ENCODE data around the gene KEAP1.
A peak's percentile ranks its signal among the peaks of the same experiment; 100 is the strongest.
"Not testable (repeated sequence)": the region's sequence is repeated elsewhere in the genome, so short reads cannot be mapped to it uniquely, and the experiment has no call there.

Gene KEAP1

GRCh38 chr19:10543420-10544241 lies 40.5 kb upstream of the KEAP1 start, which contains the start of gene ATG4D:
Gene ATG4D (plus strand): TSS chr19:10543904. CDS start chr19:10544091, 187 bp downstream.
- Histone ChIP-seq H3K36me3 (ENCODE audit: insufficient read depth, low read length) (peaks cover 10% of the 10 kb centered on the region), H3K27me3 (ENCODE audit: control insufficient read depth in 1 of 2, insufficient read depth in 2 of 2, low read length in 2 of 2) (no peaks in the 10 kb centered on the region), H3K9ac (ENCODE audit: low read length) (peak within 1 kb of the TSS; percentile 50), H3K4me1 (ENCODE audit: insufficient read depth, low read length) (peaks cover 16% of the 10 kb centered on the region), H3K4me3 (ENCODE audit: low read depth in 1 of 2, low read length in 2 of 2) (peak within 1 kb of the TSS; percentile 83 to 97), H3K27ac (ENCODE audit: low read depth, low read length) (peak within 1 kb of the TSS; percentile 90), H3K9me3 (ENCODE audit: low read length) (no peaks in the 10 kb centered on the region)

- H3K9ac ChIP-seq (ENCODE audit: low read length): no peak overlapping the region
- H3K27me3 ChIP-seq (ENCODE audit: control insufficient read depth in 1 of 2, insufficient read depth in 2 of 2, low read length in 2 of 2): no peaks in the 10 kb centered on the region
- H3K4me3 ChIP-seq (ENCODE audit: low read depth in 1 of 2, low read length in 2 of 2): peak overlapping the region; percentile 83 to 97
- peaks cover 4% of the 10 kb centered on the region for H3K36me3 ChIP-seq (ENCODE audit: insufficient read depth, low read length)
- no peak overlapping the region for H3K27ac ChIP-seq (ENCODE audit: low read depth, low read length)
- no peaks in the 10 kb centered on the region for H3K9me3 ChIP-seq (ENCODE audit: low read length)
- H3K4me1 ChIP-seq (ENCODE audit: insufficient read depth, low read length): peaks cover 16% of the 10 kb centered on the region
Measured at GRCh38 chr19:10543059-10543419, 39.9 kb upstream of the KEAP1 start.

GRCh38 chr19:10539016-10539415 lies 35.9 kb upstream of the KEAP1 start:
- H3K27ac ChIP-seq (ENCODE audit: low read depth, low read length); H3K36me3 ChIP-seq (ENCODE audit: insufficient read depth, low read length); H3K4me3 ChIP-seq (ENCODE audit: low read depth in 1 of 2, low read length in 2 of 2); H3K9ac ChIP-seq (ENCODE audit: low read length); H3K9me3 ChIP-seq (ENCODE audit: low read length); H3K27me3 ChIP-seq (ENCODE audit: control insufficient read depth in 1 of 2, insufficient read depth in 2 of 2, low read length in 2 of 2); H3K4me1 ChIP-seq (ENCODE audit: insufficient read depth, low read length): not testable (repeated sequence)

GRCh38 chr19:10538204-10538983 lies 35.2 kb upstream of the KEAP1 start:
- Histone ChIP-seq H3K4me3 (ENCODE audit: low read depth in 1 of 2, low read length in 2 of 2) (no peak overlapping the region), H3K9me3 (ENCODE audit: low read length) (no peaks in the 10 kb centered on the region), H3K4me1 (ENCODE audit: insufficient read depth, low read length) (peaks cover 5% of the 10 kb centered on the region)

GRCh38 chr19:10537668-10538067 lies 34.5 kb upstream of the KEAP1 start:
- Histone ChIP-seq H3K9me3 (ENCODE audit: low read length) (no peaks in the 10 kb centered on the region), H3K27ac (ENCODE audit: low read depth, low read length) (no peak overlapping the region), H3K9ac (ENCODE audit: low read length) (no peak overlapping the region), H3K4me1 (ENCODE audit: insufficient read depth, low read length) (no peaks in the 10 kb centered on the region), H3K36me3 (ENCODE audit: insufficient read depth, low read length) (no peaks in the 10 kb centered on the region), H3K27me3 (ENCODE audit: control insufficient read depth in 1 of 2, insufficient read depth in 2 of 2, low read length in 2 of 2) (no peaks in the 10 kb centered on the region), H3K4me3 (ENCODE audit: low read depth in 1 of 2, low read length in 2 of 2) (no peak overlapping the region)

More at GRCh38 chr19:10538204-10538983, 35.2 kb upstream of the KEAP1 start:
- no peaks in the 10 kb centered on the region for H3K27me3 ChIP-seq (ENCODE audit: control insufficient read depth in 1 of 2, insufficient read depth in 2 of 2, low read length in 2 of 2)
- no peaks in the 10 kb centered on the region for H3K36me3 ChIP-seq (ENCODE audit: insufficient read depth, low read length)
- no peak overlapping the region for H3K27ac ChIP-seq (ENCODE audit: low read depth, low read length)
- no peak overlapping the region for H3K9ac ChIP-seq (ENCODE audit: low read length)

GRCh38 chr19:10535613-10536012 lies 32.5 kb upstream of the KEAP1 start:
- H3K4me1 ChIP-seq (ENCODE audit: insufficient read depth, low read length): no peaks in the 10 kb centered on the region
- no peaks in the 10 kb centered on the region for H3K9me3 ChIP-seq (ENCODE audit: low read length)
- no peak overlapping the region for H3K27ac ChIP-seq (ENCODE audit: low read depth, low read length)
- H3K4me3 ChIP-seq (ENCODE audit: low read depth in 1 of 2, low read length in 2 of 2): no peak overlapping the region
- no peaks in the 10 kb centered on the region for H3K27me3 ChIP-seq (ENCODE audit: control insufficient read depth in 1 of 2, insufficient read depth in 2 of 2, low read length in 2 of 2)
- no peak overlapping the region for H3K9ac ChIP-seq (ENCODE audit: low read length)
- no peaks in the 10 kb centered on the region for H3K36me3 ChIP-seq (ENCODE audit: insufficient read depth, low read length)

GRCh38 chr19:10533646-10534386 lies 30.7 kb upstream of the KEAP1 start:
- no peak overlapping the region for H3K9ac ChIP-seq (ENCODE audit: low read length)
- H3K4me3 ChIP-seq (ENCODE audit: low read depth in 1 of 2, low read length in 2 of 2): no peak overlapping the region
- H3K27me3 ChIP-seq (ENCODE audit: control insufficient read depth in 1 of 2, insufficient read depth in 2 of 2, low read length in 2 of 2): no peaks in the 10 kb centered on the region
- H3K36me3 ChIP-seq (ENCODE audit: insufficient read depth, low read length): no peaks in the 10 kb centered on the region
- no peaks in the 10 kb centered on the region for H3K4me1 ChIP-seq (ENCODE audit: insufficient read depth, low read length)
- no peaks in the 10 kb centered on the region for H3K9me3 ChIP-seq (ENCODE audit: low read length)
- H3K27ac ChIP-seq (ENCODE audit: low read depth, low read length): no peak overlapping the region

- no peak overlapping the region for H3K27ac ChIP-seq (ENCODE audit: low read depth, low read length)
- no peaks in the 10 kb centered on the region for H3K4me1 ChIP-seq (ENCODE audit: insufficient read depth, low read length)
- no peaks in the 10 kb centered on the region for H3K27me3 ChIP-seq (ENCODE audit: control insufficient read depth in 1 of 2, insufficient read depth in 2 of 2, low read length in 2 of 2)
- no peaks in the 10 kb centered on the region for H3K9me3 ChIP-seq (ENCODE audit: low read length)
- no peak overlapping the region for H3K9ac ChIP-seq (ENCODE audit: low read length)
- H3K4me3 ChIP-seq (ENCODE audit: low read depth in 1 of 2, low read length in 2 of 2): no peak overlapping the region
- no peaks in the 10 kb centered on the region for H3K36me3 ChIP-seq (ENCODE audit: insufficient read depth, low read length)
Measured at GRCh38 chr19:10532457-10532856, 29.3 kb upstream of the KEAP1 start.

GRCh38 chr19:10526887-10527286 lies 23.7 kb upstream of the KEAP1 start:
- H3K9ac ChIP-seq (ENCODE audit: low read length); H3K4me3 ChIP-seq (ENCODE audit: low read depth in 1 of 2, low read length in 2 of 2); H3K9me3 ChIP-seq (ENCODE audit: low read length); H3K36me3 ChIP-seq (ENCODE audit: insufficient read depth, low read length); H3K27me3 ChIP-seq (ENCODE audit: control insufficient read depth in 1 of 2, insufficient read depth in 2 of 2, low read length in 2 of 2); H3K4me1 ChIP-seq (ENCODE audit: insufficient read depth, low read length); H3K27ac ChIP-seq (ENCODE audit: low read depth, low read length): not testable (repeated sequence)

- no peak overlapping the region for H3K9ac ChIP-seq (ENCODE audit: low read length)
- no peaks in the 10 kb centered on the region for H3K36me3 ChIP-seq (ENCODE audit: insufficient read depth, low read length)
- H3K27ac ChIP-seq (ENCODE audit: low read depth, low read length): no peak overlapping the region
- no peak overlapping the region for H3K4me3 ChIP-seq (ENCODE audit: low read depth in 1 of 2, low read length in 2 of 2)
- no peaks in the 10 kb centered on the region for H3K27me3 ChIP-seq (ENCODE audit: control insufficient read depth in 1 of 2, insufficient read depth in 2 of 2, low read length in 2 of 2)
- H3K9me3 ChIP-seq (ENCODE audit: low read length): no peaks in the 10 kb centered on the region
- H3K4me1 ChIP-seq (ENCODE audit: insufficient read depth, low read length): no peaks in the 10 kb centered on the region
Measured at GRCh38 chr19:10525636-10526035, 22.5 kb upstream of the KEAP1 start.

GRCh38 chr19:10523135-10523636 lies 20.0 kb upstream of the KEAP1 start:
- no peak overlapping the region for H3K4me3 ChIP-seq (ENCODE audit: low read depth in 1 of 2, low read length in 2 of 2)
- no peaks in the 10 kb centered on the region for H3K36me3 ChIP-seq (ENCODE audit: insufficient read depth, low read length)
- H3K9me3 ChIP-seq (ENCODE audit: low read length): no peaks in the 10 kb centered on the region
- no peaks in the 10 kb centered on the region for H3K4me1 ChIP-seq (ENCODE audit: insufficient read depth, low read length)
- peaks cover 17 to 18% of the 10 kb centered on the region in 2 donors for H3K27me3 ChIP-seq (ENCODE audit: control insufficient read depth in 1 of 2, insufficient read depth in 2 of 2, low read length in 2 of 2)
- no peak overlapping the region for H3K9ac ChIP-seq (ENCODE audit: low read length)
- H3K27ac ChIP-seq (ENCODE audit: low read depth, low read length): no peak overlapping the region

Measured in muscle layer of colon (tissue), 2 donors.